ENCODE measurements around the gene ZP1. TPM values are rescaled to one million over a fixed set of nuclear protein-coding genes. Genes with fewer than 3 reads are reported as not detected.

ZP1 gene
- total and polyA plus RNA-seq, 2 of the 4 experiments (the other 2 are of a cell fraction): 0.18 to 1.6 TPM

- H3K18ac ChIP-seq (ENCODE audit: low read depth, low read length): no peak overlapping the region
- 63% methylated on average over 2 of the region's 9 CpGs; no CpG with 5 or more reads in 1 of the 2 experiments for WGBS, 2 experiments (ENCODE audit: extremely low coverage in 2 of 2, insufficient read length in 1 of 2)
- intact Hi-C loops (cut with micrococcal nuclease) (no loop called here), dilution Hi-C loops (cut with HindIII; ENCODE audit: low sequenced_read_pairs, unreplicated experiment) (no loop called here), in situ Hi-C loops (cut with MboI; ENCODE audit: low sequenced_read_pairs) (loop anchor here (5.0 kb wide), 1 partner anchor 55 kb away; no protein-coding TSS in a partner anchor)
- H3K4me2 ChIP-seq (ENCODE audit: low read depth, low read length): no peak overlapping the region
- no peak overlapping the region for H2AK5ac ChIP-seq (ENCODE audit: low read depth, low read length)
- no peak overlapping the region for H3K27ac ChIP-seq (ENCODE audit: insufficient read depth, low read length)
- H3K4me1 ChIP-seq (ENCODE audit: control insufficient read depth, insufficient read depth, low read length): peaks cover 11% of the 10 kb centered on the region
- H3K9ac ChIP-seq (ENCODE audit: low read depth, low read length): no peak overlapping the region
- H4K8ac ChIP-seq (ENCODE audit: low read depth in 2 of 2, low read length in 2 of 2): no peak overlapping the region
- H3K36me3 ChIP-seq (ENCODE audit: control insufficient read depth, insufficient read depth, low read length): no peaks in the 10 kb centered on the region
- no TSS peak for BruUV-seq (replicated peaks)
- H3K9me3 ChIP-seq (ENCODE audit: control insufficient read depth, insufficient read depth, low read length): no peaks in the 10 kb centered on the region
- TF ChIP-seq FOS (IDR thresholded peaks at IDR 0.05; ENCODE audit: low read depth, low read length) (no peak), POLR2A (IDR thresholded peaks at IDR 0.05; ENCODE audit: low read depth, low read length) (no peak), MAZ (IDR thresholded peaks at IDR 0.05; ENCODE audit: borderline replicate concordance, low read depth, low read length) (no peak), RAD21 (IDR thresholded peaks at IDR 0.05; ENCODE audit: low read length) (no peak), CHD1 (IDR thresholded peaks at IDR 0.05; ENCODE audit: low read depth, low read length) (no peak), CTCF (conservative IDR thresholded peaks at IDR 0.05; ENCODE audit: low read depth, low read length) (no peak), MXI1 (IDR thresholded peaks at IDR 0.05; ENCODE audit: borderline replicate concordance, low read depth, low read length) (no peak), USF2 (IDR thresholded peaks at IDR 0.05; ENCODE audit: low read depth, low read length) (no peak), BHLHE40 (IDR thresholded peaks at IDR 0.05; ENCODE audit: low read depth, low read length) (no peak), CEBPB (IDR thresholded peaks at IDR 0.05; ENCODE audit: low read depth, low read length) (no peak), SMC3 (IDR thresholded peaks at IDR 0.05; ENCODE audit: low read depth, low read length) (no peak), ELK1 (IDR thresholded peaks at IDR 0.05; ENCODE audit: borderline replicate concordance, low read depth, low read length) (no peak), MAFK (IDR thresholded peaks at IDR 0.05; ENCODE audit: low read depth, low read length) (no peak), RCOR1 (IDR thresholded peaks at IDR 0.05; ENCODE audit: insufficient replicate concordance, low read length) (no peak), RFX5 (IDR thresholded peaks at IDR 0.05; ENCODE audit: low read depth, low read length) (no peak), NFE2L2 (IDR thresholded peaks at IDR 0.05; ENCODE audit: low read depth, low read length) (no peak)
- ATAC-seq (ENCODE audit: low read depth) (no peak), DNase-seq (no peak)
- H3K79me1 ChIP-seq (ENCODE audit: low read depth in 1 of 2, low read length in 2 of 2): peaks cover 0 to 6% of the 10 kb centered on the region in 2 experiments; a peak in 1 of 4 replicates
- ChIA-PET POLR2A (ENCODE audit: unreplicated experiment) (no interaction called here), CTCF (interaction anchor here (0.8 to 2.5 kb wide), 3 partner anchors 24 to 55 kb away, joined by 3 to 11 read pairs (median 7); no protein-coding TSS in a partner anchor)
- no peak overlapping the region for H2BK120ac ChIP-seq (ENCODE audit: low read depth, low read length)
- H3K4me3 ChIP-seq (ENCODE audit: insufficient read depth, low read depth, low read length): no peak overlapping the region
- no peak overlapping the region for H3K23ac ChIP-seq (ENCODE audit: low read depth, low read length)
- no peaks in the 10 kb centered on the region for H4K20me1 ChIP-seq (ENCODE audit: insufficient read depth, low read length)
- no peak overlapping the region for H2AFZ ChIP-seq (replicated peaks; ENCODE audit: low read length, poor library complexity)
- H3K4ac ChIP-seq (ENCODE audit: low read depth, low read length): no peak overlapping the region
- H2BK5ac ChIP-seq (ENCODE audit: low read depth, low read length, poor library complexity, severe bottlenecking): no peak overlapping the region
- H3K56ac ChIP-seq (ENCODE audit: extremely low read depth, insufficient read depth, low read length): no peak overlapping the region
- H3K14ac ChIP-seq (replicated peaks; ENCODE audit: low read depth, low read length): no peak overlapping the region
- no peak overlapping the region for H2BK15ac ChIP-seq (ENCODE audit: low read depth, low read length)
- peaks cover 20% of the 10 kb centered on the region for H3K27me3 ChIP-seq (ENCODE audit: control insufficient read depth, insufficient read depth, low read length)
- H4K5ac ChIP-seq (ENCODE audit: low read depth, low read length): no peak overlapping the region
- H4K91ac ChIP-seq (ENCODE audit: insufficient read depth, low read depth, low read length): no peak overlapping the region
- H2BK20ac ChIP-seq (ENCODE audit: low read depth, low read length): no peak overlapping the region
- H2AK9ac ChIP-seq (replicated peaks; ENCODE audit: low read depth, low read length, poor library complexity): no peak overlapping the region
- H3K9me1 ChIP-seq (ENCODE audit: insufficient read depth, low read length): peaks cover 8% of the 10 kb centered on the region
These were observed 30.4 kb upstream of the ZP1 start for GRCh38 chr11:60836866-60837515.
